GM03348 (cell line): ENCODE data around the gene FAM184A.
A peak's percentile ranks its signal among the peaks of the same experiment; 100 is the strongest.
"Not testable (repeated sequence)": the region's sequence is repeated elsewhere in the genome, so short reads cannot be mapped to it uniquely, and the experiment has no call there.

Source experiments
- DNase-seq: peaks from one replicate; pipeline ENCODE4 v3.0.0; 2012; ENCODE audit warnings: low spot score

Gene FAM184A

DNA sequence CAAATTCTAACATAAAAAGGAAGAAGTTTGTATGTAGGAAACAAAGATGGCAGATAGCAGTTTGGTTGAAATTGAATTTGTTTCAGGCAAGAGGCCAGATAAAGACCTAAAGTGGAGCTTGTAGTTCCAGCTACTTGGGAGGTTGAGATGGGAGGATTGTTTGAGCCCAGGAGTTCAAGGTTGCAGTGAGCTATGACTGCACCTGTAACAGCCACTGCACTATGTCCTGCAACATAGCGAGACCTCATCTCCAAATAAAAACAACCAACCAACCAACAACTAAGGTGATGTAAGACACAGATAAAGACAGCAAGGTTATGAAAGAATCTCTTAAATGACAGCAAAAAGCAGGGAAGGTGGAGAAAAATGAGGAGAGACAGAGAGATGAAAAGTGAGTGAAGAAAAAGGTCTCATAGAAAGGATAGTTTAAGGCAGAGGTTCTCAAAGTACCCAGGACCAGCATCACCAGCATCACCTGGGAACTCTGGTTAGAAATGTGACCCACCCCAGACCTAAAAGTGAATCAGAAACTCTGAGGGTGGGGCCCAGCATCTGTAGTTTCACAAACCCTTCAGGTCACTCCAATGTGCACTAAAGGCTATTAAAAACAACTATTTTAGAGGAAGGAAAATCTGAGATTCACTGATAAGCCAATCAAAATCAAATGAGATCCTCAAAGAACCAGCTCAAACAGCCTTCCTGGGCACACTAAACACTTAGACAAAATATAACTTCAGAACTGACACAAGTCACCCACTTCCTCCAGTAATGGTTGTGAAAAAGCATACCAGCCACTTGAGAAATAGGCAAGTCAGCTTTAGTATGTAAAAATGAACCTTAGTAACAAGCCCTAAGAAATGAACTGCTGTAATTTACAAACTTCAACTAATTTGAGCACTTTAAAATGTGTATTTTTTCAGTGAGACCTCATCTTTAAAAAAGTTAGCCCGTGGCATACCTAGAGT, 57.6 kb downstream of the FAM184A start:
- no peak for DNase-seq

GRCh38 chr6:119015165-119015564, 63.3 kb downstream of the FAM184A start:
- not testable (repeated sequence) for DNase-seq

DNA sequence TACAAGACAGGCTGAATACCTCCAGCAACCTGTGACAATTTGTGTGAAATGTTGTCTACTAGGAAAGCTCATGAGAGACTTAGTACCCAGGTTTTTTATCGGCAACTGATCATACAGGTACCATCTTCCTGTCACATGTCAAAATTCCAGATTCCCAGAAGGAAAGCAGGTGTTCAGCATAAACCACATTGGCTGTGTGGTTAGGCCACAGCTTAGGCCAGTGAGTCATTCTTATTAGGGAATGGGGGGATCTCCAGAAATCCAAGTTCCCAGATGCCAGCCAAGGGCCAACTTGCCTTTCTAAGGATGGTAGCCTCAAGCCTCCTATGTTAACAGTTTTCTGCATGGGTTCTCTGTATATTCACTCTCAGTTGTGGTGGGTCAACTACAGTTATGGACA, 65.9 kb downstream of the FAM184A start:
- DNase-seq, result no peak

DNA sequence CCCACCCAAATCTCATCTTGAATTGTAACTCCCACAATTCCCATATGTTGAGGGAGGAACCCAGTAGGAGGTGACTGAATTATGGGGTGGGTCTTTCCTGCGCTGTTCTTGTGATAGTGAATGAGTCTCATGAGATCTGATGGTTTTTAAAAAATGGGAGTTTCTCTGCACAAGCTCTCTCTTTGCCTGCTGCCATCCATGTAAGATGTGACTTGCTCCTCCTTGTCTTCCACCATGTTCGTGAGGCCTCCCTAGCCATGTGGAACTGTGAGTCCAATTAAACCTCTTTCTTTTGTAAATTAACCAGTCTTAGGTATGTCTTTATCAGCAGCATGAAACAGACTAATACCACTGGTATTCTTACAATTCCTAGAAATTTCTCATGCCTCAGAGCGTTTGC, 69.2 kb downstream of the FAM184A start:
- DNase-seq, result not testable (repeated sequence)

- DNase-seq, result no peak
Observed at GRCh38 chr6:119006974-119007373, 71.5 kb downstream of the FAM184A start.

DNA sequence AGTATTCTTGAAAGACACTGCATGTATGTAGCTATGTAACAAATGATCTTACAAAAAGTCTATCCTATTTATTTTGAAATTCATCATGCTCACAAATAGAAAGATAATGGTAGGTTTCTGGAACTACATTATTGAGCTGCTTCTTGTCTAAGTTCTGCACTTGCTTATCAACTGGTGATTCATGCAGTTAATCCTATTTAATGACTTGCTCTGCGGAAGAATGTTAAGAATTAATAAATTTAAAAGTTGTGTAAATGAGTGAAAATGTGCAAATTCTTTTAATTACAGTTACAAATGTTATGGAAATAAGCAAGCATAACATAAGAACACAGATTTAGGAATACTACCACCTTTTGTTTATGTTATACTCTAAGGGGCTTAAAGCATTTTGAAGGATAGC, 76.4 kb downstream of the FAM184A start:
- DNase-seq, result no peak

GRCh38 chr6:118999494-119000040, 78.9 kb downstream of the FAM184A start:
- no peak for DNase-seq

DNA sequence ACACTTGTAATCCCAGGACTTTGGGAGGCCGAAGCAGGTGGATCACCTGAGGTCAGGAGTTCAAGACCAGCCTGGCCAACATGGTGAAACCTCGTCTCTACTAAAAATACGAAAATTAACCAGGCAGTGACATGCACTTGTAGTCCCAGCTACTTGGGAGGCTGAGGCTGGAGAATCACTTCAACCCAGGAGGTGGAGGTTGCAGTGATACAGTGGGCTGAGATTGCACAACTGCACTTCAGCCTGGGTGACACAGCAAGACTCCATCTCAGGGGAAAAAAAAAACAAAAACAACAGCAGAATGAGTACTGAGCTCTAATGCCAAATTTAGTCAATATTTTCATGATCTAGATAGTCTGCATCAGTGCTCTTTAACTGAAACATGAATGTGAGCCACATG, 81.0 kb downstream of the FAM184A start:
- not testable (repeated sequence) for DNase-seq

DNA sequence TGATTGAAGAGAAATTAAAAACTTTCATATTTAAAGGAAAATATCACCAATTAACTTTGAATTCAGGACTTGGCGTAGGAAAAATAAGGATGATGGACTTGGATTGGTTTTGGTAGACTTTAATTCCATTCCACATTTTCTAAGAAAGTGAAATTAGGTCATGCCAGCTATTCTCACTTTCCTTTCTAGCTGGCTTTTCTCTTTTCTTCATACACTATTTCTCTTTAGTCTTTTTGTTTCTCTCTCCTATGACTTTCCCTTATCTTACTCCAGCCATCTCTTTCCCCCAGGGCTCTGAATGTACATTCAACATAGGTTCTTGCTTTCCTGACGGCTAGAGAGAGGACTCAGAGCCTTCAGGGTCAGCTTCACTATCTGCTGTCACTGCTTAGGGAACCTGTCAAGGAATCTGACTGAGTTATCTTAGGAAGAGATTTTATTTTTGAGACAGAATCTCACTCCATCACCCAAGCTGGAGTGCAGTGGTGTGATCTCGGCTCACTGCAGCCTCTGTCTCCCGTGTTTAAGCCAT, 82.1 kb downstream of the FAM184A start:
- DNase-seq, result no peak

GRCh38 chr6:118993803-118994251, 84.6 kb downstream of the FAM184A start:
- DNase-seq, result no peak

GRCh38 chr6:118993358-118993757, 85.1 kb downstream of the FAM184A start:
- no peak for DNase-seq

DNA sequence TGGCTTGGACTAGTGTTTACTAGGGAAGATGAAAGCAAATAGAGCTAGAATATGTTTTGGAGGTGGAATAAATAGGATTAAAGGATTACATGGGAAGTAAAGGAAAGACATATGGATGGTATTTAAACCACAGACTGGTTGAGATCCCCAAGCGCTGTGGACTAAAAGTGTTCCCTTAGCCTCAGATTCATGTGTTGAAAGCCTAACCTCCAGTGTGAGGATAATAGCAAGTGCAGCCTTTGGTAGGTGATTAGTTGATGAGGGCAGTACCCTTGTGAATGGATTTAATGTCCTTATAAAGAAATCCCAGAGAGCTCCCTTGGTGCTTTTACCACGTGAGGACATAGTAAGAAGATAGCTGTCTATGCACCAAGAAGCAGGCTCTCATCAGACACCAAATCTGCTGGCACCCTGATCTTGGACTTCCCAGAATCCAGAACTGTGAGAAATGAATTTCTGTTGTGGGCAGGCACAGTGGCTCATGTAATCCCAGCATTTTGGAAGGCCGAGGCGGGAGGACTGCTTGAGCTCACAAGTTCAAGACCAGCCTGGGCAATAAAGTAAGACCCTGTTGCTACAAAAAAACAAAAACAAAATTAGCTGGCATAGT, 86.2 kb downstream of the FAM184A start:
- no peak for DNase-seq

DNA sequence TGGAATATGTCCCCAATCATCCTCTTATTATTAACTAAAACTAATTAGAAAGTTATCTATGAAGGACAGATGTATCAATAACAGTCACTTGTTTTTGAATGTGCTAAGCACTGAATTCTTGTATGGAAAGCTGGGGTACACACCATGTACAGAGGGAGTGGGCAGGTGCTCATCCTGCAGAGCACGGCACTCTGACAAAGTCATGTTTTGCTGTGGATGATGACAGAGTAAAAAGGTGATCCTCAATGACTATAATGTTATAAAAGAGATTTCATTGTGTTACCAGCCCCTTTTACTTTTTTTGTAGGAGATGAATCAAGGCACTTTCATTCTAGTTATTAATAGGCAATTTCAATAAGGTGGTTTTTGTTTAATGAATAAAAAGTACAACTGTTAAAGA, 92.2 kb downstream of the FAM184A start:
- no peak for DNase-seq

- no peak for DNase-seq
Observed at GRCh38 chr6:118985123-118985830, 93.2 kb downstream of the FAM184A start.

- no peak for DNase-seq
Observed at GRCh38 chr6:118984342-118984741, 94.1 kb downstream of the FAM184A start.

DNA sequence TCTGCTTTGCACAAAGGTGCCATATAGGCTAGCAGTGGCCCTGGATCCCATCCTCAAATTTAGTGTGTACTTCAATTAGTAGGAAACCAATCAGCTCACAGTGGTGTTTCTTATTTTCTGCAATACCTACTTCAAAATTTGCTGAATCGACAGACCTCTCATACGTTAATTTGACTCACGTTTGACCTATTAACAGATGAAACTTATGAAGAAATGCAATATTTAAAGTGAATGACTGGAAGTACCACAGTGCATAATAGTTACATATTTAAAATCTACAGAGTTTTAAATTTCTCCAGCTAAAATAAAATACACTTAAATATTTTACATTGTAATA, 95.9 kb downstream of the FAM184A start:
- no peak for DNase-seq

GRCh38 chr6:118981884-118982574, 96.4 kb downstream of the FAM184A start:
- DNase-seq, result no peak

- DNase-seq, result peak; percentile 6
Observed at GRCh38 chr6:118980063-118980462, 98.4 kb downstream of the FAM184A start.

- no peak for DNase-seq
Observed at GRCh38 chr6:118974790-118975189, 103.7 kb downstream of the FAM184A start.

GRCh38 chr6:118971682-118972081, 106.8 kb downstream of the FAM184A start:
- no peak for DNase-seq

- no peak for DNase-seq
Observed at GRCh38 chr6:118970866-118971265, 107.6 kb downstream of the FAM184A start.

DNA sequence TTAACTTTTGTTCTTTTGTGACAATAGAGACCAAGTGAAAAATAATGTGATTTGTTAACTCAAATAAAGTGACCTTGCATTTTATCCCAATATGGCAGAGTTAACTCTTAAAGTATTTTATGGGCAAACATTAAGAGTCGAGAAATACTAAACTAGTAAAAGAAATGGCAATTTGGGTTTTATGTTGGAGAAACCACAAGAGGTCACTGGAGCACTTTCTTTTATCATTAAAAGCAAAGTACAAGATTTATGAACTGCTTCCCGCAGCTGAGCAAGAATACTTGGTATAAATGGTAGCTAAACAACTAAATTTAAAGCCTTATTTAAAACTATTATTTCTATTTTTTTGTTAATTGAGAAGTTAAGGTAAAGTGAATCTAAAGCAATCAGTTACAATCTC, 110.0 kb downstream of the FAM184A start:
- DNase-seq, result peak; percentile 4
